ENCODE data around the gene AK8.

GRCh38 chr9:132864277-132864676, 13.8 kb downstream of the AK8 start:
- TF ChIP-seq CTCF (IDR thresholded peaks at IDR 0.05), result no peak
- no peak for TF ChIP-seq POLR2A (IDR thresholded peaks at IDR 0.05)

Data from right lobe of liver (tissue), 4 donors.